ENCODE results near the gene HPN. TPM values are rescaled to one million over a fixed set of nuclear protein-coding genes. Genes with fewer than 3 reads are reported as not detected.

Gene HPN
- total and polyA plus RNA-seq, 10 of the 15 experiments (the other 5 are each of a cell fraction or from before 2014, with no cell fraction given), result 0.21 to 0.35 TPM; not detected in 8

GRCh38 chr19:35060160-35060855 is 18.8 kb downstream of the HPN start:
- BruUV-seq (replicated peaks), result no TSS peak
- POLR2A ChIA-PET, result no interaction called here
- Histone ChIP-seq H3K36me3 (ENCODE audit: control insufficient read depth in 2 of 2, insufficient read depth in 2 of 2, low read length in 1 of 2) (no peaks in the 10 kb centered on the region), H3K4me2 (ENCODE audit: control insufficient read depth, insufficient read depth) (no peak overlapping the region), H3K4me3 (no peak overlapping the region), H3K27ac (ENCODE audit: control insufficient read depth, insufficient read depth) (no peak overlapping the region), H3K79me2 (ENCODE audit: control insufficient read depth, insufficient read depth, low read length) (no peaks in the 10 kb centered on the region), H3K9ac (ENCODE audit: control insufficient read depth, insufficient read depth, low read length) (no peak overlapping the region), H3K4me1 (ENCODE audit: control insufficient read depth, insufficient read depth, low read length) (no peaks in the 10 kb centered on the region), H4K20me1 (ENCODE audit: control insufficient read depth, insufficient read depth) (no peaks in the 10 kb centered on the region), H3K9me3 (replicated peaks; ENCODE audit: control insufficient read depth, insufficient read depth, low read length) (no peaks in the 10 kb centered on the region), H3K27me3 (replicated peaks in 1 of 2; ENCODE audit: control insufficient read depth in 2 of 2, insufficient read depth in 2 of 2, low read length in 1 of 2) (no peaks in the 10 kb centered on the region; a peak in 1 of 4 replicates), H2AFZ (ENCODE audit: control insufficient read depth, low read depth, low read length) (no peak overlapping the region)
- 62% methylated on average over 29 of the region's 29 CpGs for WGBS (ENCODE audit: insufficient coverage, insufficient replicate concordance, low lambda C conversion rate, missing lambda C conversion rate)
- ATAC-seq (no peak), DNase-seq (ENCODE audit: low read depth, low spot score) (no peak), FAIRE-seq (no peak)
- in situ Hi-C loops (cut with MboI) (no loop called here), intact Hi-C loops (cut with micrococcal nuclease; ENCODE audit: unreplicated experiment) (no loop called here)
- TF ChIP-seq ZNF622 (IDR thresholded peaks at IDR 0.05), result no peak
- no peak for TF ChIP-seq MYC (IDR thresholded peaks at IDR 0.05; ENCODE audit: insufficient read depth, insufficient read length, insufficient replicate concordance, low read length, severe bottlenecking)
- TF ChIP-seq, protein P1, sequence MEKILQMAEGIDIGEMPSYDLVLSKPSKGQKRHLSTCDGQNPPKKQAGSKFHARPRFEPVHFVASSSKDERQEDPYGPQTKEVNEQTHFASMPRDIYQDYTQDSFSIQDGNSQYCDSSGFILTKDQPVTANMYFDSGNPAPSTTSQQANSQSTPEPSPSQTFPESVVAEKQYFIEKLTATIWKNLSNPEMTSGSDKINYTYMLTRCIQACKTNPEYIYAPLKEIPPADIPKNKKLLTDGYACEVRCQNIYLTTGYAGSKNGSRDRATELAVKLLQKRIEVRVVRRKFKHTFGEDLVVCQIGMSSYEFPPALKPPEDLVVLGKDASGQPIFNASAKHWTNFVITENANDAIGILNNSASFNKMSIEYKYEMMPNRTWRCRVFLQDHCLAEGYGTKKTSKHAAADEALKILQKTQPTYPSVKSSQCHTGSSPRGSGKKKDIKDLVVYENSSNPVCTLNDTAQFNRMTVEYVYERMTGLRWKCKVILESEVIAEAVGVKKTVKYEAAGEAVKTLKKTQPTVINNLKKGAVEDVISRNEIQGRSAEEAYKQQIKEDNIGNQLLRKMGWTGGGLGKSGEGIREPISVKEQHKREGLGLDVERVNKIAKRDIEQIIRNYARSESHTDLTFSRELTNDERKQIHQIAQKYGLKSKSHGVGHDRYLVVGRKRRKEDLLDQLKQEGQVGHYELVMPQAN (conservative IDR thresholded peaks at IDR 0.05), result no peak
- no peak for TF ChIP-seq LARP7 (IDR thresholded peaks at IDR 0.05)
- TF ChIP-seq, protein P2, sequence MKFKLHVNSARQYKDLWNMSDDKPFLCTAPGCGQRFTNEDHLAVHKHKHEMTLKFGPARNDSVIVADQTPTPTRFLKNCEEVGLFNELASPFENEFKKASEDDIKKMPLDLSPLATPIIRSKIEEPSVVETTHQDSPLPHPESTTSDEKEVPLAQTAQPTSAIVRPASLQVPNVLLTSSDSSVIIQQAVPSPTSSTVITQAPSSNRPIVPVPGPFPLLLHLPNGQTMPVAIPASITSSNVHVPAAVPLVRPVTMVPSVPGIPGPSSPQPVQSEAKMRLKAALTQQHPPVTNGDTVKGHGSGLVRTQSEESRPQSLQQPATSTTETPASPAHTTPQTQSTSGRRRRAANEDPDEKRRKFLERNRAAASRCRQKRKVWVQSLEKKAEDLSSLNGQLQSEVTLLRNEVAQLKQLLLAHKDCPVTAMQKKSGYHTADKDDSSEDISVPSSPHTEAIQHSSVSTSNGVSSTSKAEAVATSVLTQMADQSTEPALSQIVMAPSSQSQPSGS (IDR thresholded peaks at IDR 0.05; ENCODE audit: low read length), result no peak
- TF ChIP-seq, protein P3, sequence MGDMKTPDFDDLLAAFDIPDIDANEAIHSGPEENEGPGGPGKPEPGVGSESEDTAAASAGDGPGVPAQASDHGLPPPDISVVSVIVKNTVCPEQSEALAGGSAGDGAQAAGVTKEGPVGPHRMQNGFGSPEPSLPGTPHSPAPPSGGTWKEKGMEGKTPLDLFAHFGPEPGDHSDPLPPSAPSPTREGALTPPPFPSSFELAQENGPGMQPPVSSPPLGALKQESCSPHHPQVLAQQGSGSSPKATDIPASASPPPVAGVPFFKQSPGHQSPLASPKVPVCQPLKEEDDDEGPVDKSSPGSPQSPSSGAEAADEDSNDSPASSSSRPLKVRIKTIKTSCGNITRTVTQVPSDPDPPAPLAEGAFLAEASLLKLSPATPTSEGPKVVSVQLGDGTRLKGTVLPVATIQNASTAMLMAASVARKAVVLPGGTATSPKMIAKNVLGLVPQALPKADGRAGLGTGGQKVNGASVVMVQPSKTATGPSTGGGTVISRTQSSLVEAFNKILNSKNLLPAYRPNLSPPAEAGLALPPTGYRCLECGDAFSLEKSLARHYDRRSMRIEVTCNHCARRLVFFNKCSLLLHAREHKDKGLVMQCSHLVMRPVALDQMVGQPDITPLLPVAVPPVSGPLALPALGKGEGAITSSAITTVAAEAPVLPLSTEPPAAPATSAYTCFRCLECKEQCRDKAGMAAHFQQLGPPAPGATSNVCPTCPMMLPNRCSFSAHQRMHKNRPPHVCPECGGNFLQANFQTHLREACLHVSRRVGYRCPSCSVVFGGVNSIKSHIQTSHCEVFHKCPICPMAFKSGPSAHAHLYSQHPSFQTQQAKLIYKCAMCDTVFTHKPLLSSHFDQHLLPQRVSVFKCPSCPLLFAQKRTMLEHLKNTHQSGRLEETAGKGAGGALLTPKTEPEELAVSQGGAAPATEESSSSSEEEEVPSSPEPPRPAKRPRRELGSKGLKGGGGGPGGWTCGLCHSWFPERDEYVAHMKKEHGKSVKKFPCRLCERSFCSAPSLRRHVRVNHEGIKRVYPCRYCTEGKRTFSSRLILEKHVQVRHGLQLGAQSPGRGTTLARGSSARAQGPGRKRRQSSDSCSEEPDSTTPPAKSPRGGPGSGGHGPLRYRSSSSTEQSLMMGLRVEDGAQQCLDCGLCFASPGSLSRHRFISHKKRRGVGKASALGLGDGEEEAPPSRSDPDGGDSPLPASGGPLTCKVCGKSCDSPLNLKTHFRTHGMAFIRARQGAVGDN (IDR thresholded peaks at IDR 0.05), result no peak
- TF ChIP-seq ZBED1 (IDR thresholded peaks at IDR 0.05; ENCODE audit: borderline replicate concordance), result no peak
- no peak for TF ChIP-seq JUND (IDR thresholded peaks at IDR 0.05; ENCODE audit: low read depth, low read length)
- CTCF ChIA-PET, result interaction anchor here (8.2 kb wide), 1 partner anchor 15 kb away, joined by 56 read pairs; no protein-coding TSS in a partner anchor
- RAD21 ChIA-PET (ENCODE audit: unreplicated experiment), result no interaction called here
- SMC1A ChIA-PET (ENCODE audit: uncharacterized antibody, unreplicated experiment), result no interaction called here
